ENCODE data around the gene BMP6. TPM values are rescaled to one million over a fixed set of nuclear protein-coding genes. Genes with fewer than 3 reads are reported as not detected.

BMP6 gene
- total RNA-seq, 2 experiments from 2014 or later, result not detected

GRCh38 chr6:7910298-7910653 lies 184.4 kb downstream of the BMP6 start:
- H3K36me3 ChIP-seq (ENCODE audit: insufficient read depth, low read length), result no peaks in the 10 kb centered on the region
- H3K27ac Mint-ChIP-seq, result no peak overlapping the region
- H3K27ac ChIP-seq (ENCODE audit: low read depth in 1 of 2, low read length in 2 of 2), result no peak overlapping the region
- H3K36me3 Mint-ChIP-seq (ENCODE audit: low read depth), result peaks cover under 1% of the 10 kb centered on the region
- peaks cover 0 to 2% of the 10 kb centered on the region in 2 experiments for H3K27me3 ChIP-seq (ENCODE audit: control insufficient read depth in 1 of 2, insufficient read depth in 2 of 2, low read length in 2 of 2)
- ChIA-PET POLR2A (interaction anchor here (1.0 kb wide), 1 partner anchor 154 kb away, joined by 3 read pairs; no protein-coding TSS in a partner anchor), CTCF (no interaction called here)
- intact Hi-C loops (cut with DNase I, micrococcal nuclease), result loop anchor here in 1 of 2 experiments (2.0 to 10.0 kb wide), 5 partner anchors 157 to 527 kb away; partner anchors contain the start of genes CAGE1, EEF1E1, RIOK1 and SLC35B3
- DNase-seq (no peak), ATAC-seq (ENCODE audit: poor library complexity) (peak; percentile 37)
- H3K27me3 Mint-ChIP-seq, result no peaks in the 10 kb centered on the region
- TF ChIP-seq CTCF (IDR thresholded peaks at IDR 0.05), result no peak
- H3K4me3 Mint-ChIP-seq, result no peak overlapping the region
- peak overlapping the region; percentile 44 for H3K4me3 ChIP-seq (ENCODE audit: low read length)
- no peaks in the 10 kb centered on the region for H3K4me1 Mint-ChIP-seq (ENCODE audit: low read depth)
- H3K9me3 ChIP-seq (ENCODE audit: control insufficient read depth in 1 of 2, insufficient read depth in 1 of 2, low read length in 2 of 2), result no peaks in the 10 kb centered on the region
- H3K9me3 Mint-ChIP-seq, result no peaks in the 10 kb centered on the region
- H3K4me1 ChIP-seq (ENCODE audit: insufficient read depth, low read length), result peaks cover 16% of the 10 kb centered on the region

GRCh38 chr6:7910654-7911344 lies 184.9 kb downstream of the BMP6 start, which contains the start of gene TXNDC5:
TSS of gene TXNDC5 (minus strand) at chr6:7910788. CDS start at chr6:7910776, 12 bp downstream.
- Histone ChIP-seq H3K4me1 (ENCODE audit: insufficient read depth, low read length) (peaks cover 16% of the 10 kb centered on the region), H3K9me3 (ENCODE audit: control insufficient read depth in 1 of 2, insufficient read depth in 1 of 2, low read length in 2 of 2) (no peaks in the 10 kb centered on the region), H3K27ac (ENCODE audit: low read depth in 1 of 2, low read length in 2 of 2) (no peak within 1 kb of the TSS), H3K27me3 (ENCODE audit: control insufficient read depth in 1 of 2, insufficient read depth in 2 of 2, low read length in 2 of 2) (peaks cover 0 to 2% of the 10 kb centered on the region in 2 experiments), H3K4me3 (ENCODE audit: low read length) (peak within 1 kb of the TSS; percentile 77), H3K36me3 (ENCODE audit: insufficient read depth, low read length) (no peaks in the 10 kb centered on the region)
- TF ChIP-seq CTCF (IDR thresholded peaks at IDR 0.05), result no peak
- DNase-seq, result peak; percentile 32 to 82 (median 66)
- peak within 1 kb of the TSS; percentile 84 for H3K4me3 Mint-ChIP-seq
- no peaks in the 10 kb centered on the region for H3K36me3 Mint-ChIP-seq (ENCODE audit: low read depth)
- intact Hi-C loops (cut with DNase I, micrococcal nuclease), result loop anchor here in 1 of 2 experiments (2.0 to 10.0 kb wide), 5 partner anchors 156 to 527 kb away; partner anchors contain the start of genes CAGE1, EEF1E1, RIOK1 and SLC35B3
- no peaks in the 10 kb centered on the region for H3K27me3 Mint-ChIP-seq
- ChIA-PET POLR2A (interaction anchor here (1.0 kb wide), 1 partner anchor 154 kb away, joined by 3 read pairs; no protein-coding TSS in a partner anchor), CTCF (no interaction called here)
- peak; percentile 85 for ATAC-seq (ENCODE audit: poor library complexity)
- no peak within 1 kb of the TSS for H3K27ac Mint-ChIP-seq
- H3K9me3 Mint-ChIP-seq, result no peaks in the 10 kb centered on the region
- H3K4me1 Mint-ChIP-seq (ENCODE audit: low read depth), result no peaks in the 10 kb centered on the region

GRCh38 chr6:7911345-7911725 lies 185.4 kb downstream of the BMP6 start:
- Histone ChIP-seq H3K27me3 (ENCODE audit: control insufficient read depth in 1 of 2, insufficient read depth in 2 of 2, low read length in 2 of 2) (peaks cover 0 to 2% of the 10 kb centered on the region in 2 experiments), H3K36me3 (ENCODE audit: insufficient read depth, low read length) (no peaks in the 10 kb centered on the region), H3K9me3 (ENCODE audit: control insufficient read depth in 1 of 2, insufficient read depth in 1 of 2, low read length in 2 of 2) (no peaks in the 10 kb centered on the region), H3K4me1 (ENCODE audit: insufficient read depth, low read length) (peaks cover 16% of the 10 kb centered on the region), H3K27ac (ENCODE audit: low read depth in 1 of 2, low read length in 2 of 2) (no peak overlapping the region), H3K4me3 (ENCODE audit: low read length) (peak overlapping the region; percentile 77)
- H3K9me3 Mint-ChIP-seq, result no peaks in the 10 kb centered on the region
- no peak for ATAC-seq (ENCODE audit: poor library complexity)
- DNase-seq, result no peak
- H3K4me3 Mint-ChIP-seq, result no peak overlapping the region
- H3K27me3 Mint-ChIP-seq, result no peaks in the 10 kb centered on the region
- intact Hi-C loops (cut with DNase I, micrococcal nuclease), result loop anchor here in 1 of 2 experiments (2.0 to 10.0 kb wide), 5 partner anchors 155 to 527 kb away; partner anchors contain the start of genes CAGE1, EEF1E1, RIOK1 and SLC35B3
- CTCF ChIA-PET, result no interaction called here
- no peak for TF ChIP-seq CTCF (IDR thresholded peaks at IDR 0.05)
- H3K4me1 Mint-ChIP-seq (ENCODE audit: low read depth), result no peaks in the 10 kb centered on the region
- H3K36me3 Mint-ChIP-seq (ENCODE audit: low read depth), result no peaks in the 10 kb centered on the region
- no peak overlapping the region for H3K27ac Mint-ChIP-seq
- POLR2A ChIA-PET, result interaction anchor here (1.0 kb wide), 1 partner anchor 191 kb away, joined by 3 read pairs; the partner anchor contains the start of gene EEF1E1

Data from CD4-positive, alpha-beta T cell (primary cell).